Measurements from ENCODE around the gene INAFM1. TPM values are rescaled to one million over a fixed set of nuclear protein-coding genes. Genes with fewer than 3 reads are reported as not detected.

INAFM1 gene
- polyA plus RNA-seq, 1 of the 3 experiments (the other 2 are of a cell fraction) = 5.5 TPM

GRCh38 chr19:47255879-47256692 is 18.6 kb upstream of the INAFM1 start, which contains the start of gene CCDC9:
Gene CCDC9 (plus strand): TSS chr19:47256525. CDS start chr19:47258401, 1,876 bp downstream.
- peak within 1 kb of the TSS; percentile 88 for H3K4me2 ChIP-seq
- ChIA-PET CTCF (interaction anchor here (1.1 to 6.4 kb wide), 5 partner anchors 8 to 106 kb away, joined by 3 to 51 read pairs (median 4); no protein-coding TSS in a partner anchor), POLR2A (interaction anchor here (0.6 to 2.6 kb wide), 12 partner anchors 9 to 468 kb away, joined by 3 to 18 read pairs (median 4); partner anchors contain the start of genes AP2S1, INAFM1 and ZC3H4)
- peak within 1 kb of the TSS; percentile 73 for H3K9ac ChIP-seq
- H3K36me3 ChIP-seq (replicated peaks in 1 of 2; ENCODE audit: control insufficient read depth in 1 of 2, insufficient read depth in 2 of 2, low read length in 1 of 2) = peaks cover 24 to 26% of the 10 kb centered on the region in 2 experiments
- no peak for DNase-seq
- H3K9me2 ChIP-seq = no peaks in the 10 kb centered on the region
- peak within 1 kb of the TSS; percentile 69 to 72 for H3K4me3 ChIP-seq (ENCODE audit: low read depth in 2 of 2, low read length in 1 of 2)
- H2AFZ ChIP-seq (ENCODE audit: low read depth) = peak within 1 kb of the TSS; percentile 68
- peaks cover 16% of the 10 kb centered on the region for H3F3A ChIP-seq (replicated peaks; ENCODE audit: insufficient read depth)
- WGBS (ENCODE audit: low lambda C conversion rate) = 28% methylated on average over 24 of the region's 60 CpGs
- H3K9me3 ChIP-seq = no peaks in the 10 kb centered on the region
- H4K20me1 ChIP-seq (ENCODE audit: insufficient read depth) = no peaks in the 10 kb centered on the region; the same call in 1 of the 2 replicates
- no peaks in the 10 kb centered on the region for H3K27me3 ChIP-seq (ENCODE audit: insufficient read depth)
- H3K4me1 ChIP-seq (ENCODE audit: control insufficient read depth in 1 of 2, insufficient read depth in 2 of 2, low read depth in 1 of 2, low read length in 1 of 2) = peaks cover 9 to 13% of the 10 kb centered on the region in 2 experiments; a peak in 2 of 4 replicates
- TF ChIP-seq MXI1 (IDR thresholded peaks at IDR 0.05; ENCODE audit: low read depth, low read length) (peak; percentile 60; the same call in 1 of the 2 replicates), TCF12 (IDR thresholded peaks at IDR 0.05) (no peak), POLR2AphosphoS5 (IDR thresholded peaks at IDR 0.05; ENCODE audit: low read depth, low read length) (peak; percentile 63), MEF2A (IDR thresholded peaks at IDR 0.05; ENCODE audit: borderline replicate concordance, low read depth) (no peak), GABPA (IDR thresholded peaks at IDR 0.05; ENCODE audit: low read depth) (peak; percentile 92), FOXM1 (IDR thresholded peaks at IDR 0.05; ENCODE audit: low read depth) (no peak), CTCF (IDR thresholded peaks at IDR 0.05) (no peak), USF1 (IDR thresholded peaks at IDR 0.05; ENCODE audit: borderline replicate concordance, low read depth) (peak; percentile 97), TAF1 (IDR thresholded peaks at IDR 0.05; ENCODE audit: borderline replicate concordance, low read depth, low read length) (peak; percentile 56; the same call in 1 of the 2 replicates), CHD2 (IDR thresholded peaks at IDR 0.05; ENCODE audit: low read length, partially characterized antibody) (no peak), RFX5 (IDR thresholded peaks at IDR 0.05; ENCODE audit: low read length) (0 out of 2 replicates have a peak, but pooled peaks have one; percentile 7), SIN3A (IDR thresholded peaks at IDR 0.05; ENCODE audit: borderline replicate concordance, low read depth, low read length) (peak; percentile 68; the same call in 1 of the 2 replicates), EZH2phosphoT487 (IDR thresholded peaks at IDR 0.05; ENCODE audit: borderline replicate concordance, low read depth) (no peak), USF2 (IDR thresholded peaks at IDR 0.05; ENCODE audit: borderline replicate concordance, low read depth, low read length) (peak; percentile 91; the same call in 1 of the 2 replicates), YY1 (IDR thresholded peaks at IDR 0.05; ENCODE audit: low read depth) (no peak), RCOR1 (IDR thresholded peaks at IDR 0.05; ENCODE audit: low read length) (no peak), MAX (IDR thresholded peaks at IDR 0.05; ENCODE audit: low read depth) (peak; percentile 75), ELF1 (IDR thresholded peaks at IDR 0.05) (peak; percentile 85), EP300 (IDR thresholded peaks at IDR 0.05; ENCODE audit: borderline replicate concordance in 1 of 2, low read depth in 1 of 2, low read length in 1 of 2) (no peak)
- H3K79me2 ChIP-seq (ENCODE audit: insufficient read depth) = peaks cover 34% of the 10 kb centered on the region
- peak within 1 kb of the TSS; percentile 94 for H3K27ac ChIP-seq (ENCODE audit: low read depth in 2 of 2, low read length in 1 of 2)
